NCI-H2196 (cell line): ENCODE results near the gene SERPINA10.
"Not testable (repeated sequence)": the region's sequence is repeated elsewhere in the genome, so short reads cannot be mapped to it uniquely, and the experiment has no call there.

Experiments used
- DNase-seq: peaks from one replicate; lab custom pipeline; 2025; ENCODE audit not compliant: unreplicated experiment; lab: John Stamatoyannopoulos, UW

Gene SERPINA10

DNA sequence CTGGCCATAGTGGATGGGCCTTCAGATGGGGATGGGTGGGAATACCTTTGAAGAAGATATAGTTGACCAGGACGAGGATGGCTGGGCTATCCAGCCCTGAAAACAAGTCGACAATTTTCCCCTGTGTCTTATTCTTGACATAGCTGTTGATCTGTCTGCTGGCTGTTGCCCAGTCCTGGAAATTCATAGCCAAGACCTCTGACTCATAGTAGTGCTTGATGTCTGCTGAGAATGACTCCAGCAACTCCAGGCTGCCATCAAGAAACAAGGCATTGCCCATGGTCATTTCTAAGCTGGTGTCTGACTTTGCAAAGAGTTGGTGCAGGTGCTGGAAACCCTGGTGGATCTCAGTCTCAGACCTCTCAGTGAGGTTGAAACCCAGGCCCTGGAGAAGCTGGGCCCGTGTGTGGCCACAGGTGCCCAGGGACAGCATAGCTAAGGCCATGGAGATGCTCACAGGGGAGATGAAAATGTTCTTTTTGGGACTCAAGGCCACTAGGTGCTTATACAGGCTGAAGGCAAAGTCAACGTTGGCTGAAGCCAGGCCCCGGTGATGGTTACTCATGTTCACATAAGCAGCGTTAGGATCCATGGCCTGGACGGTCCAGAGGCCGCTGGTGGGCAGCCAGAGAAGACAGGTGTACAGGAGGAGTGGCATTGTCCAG is 21.1 kb upstream of the SERPINA10 start:
- DNase-seq = no peak

DNA sequence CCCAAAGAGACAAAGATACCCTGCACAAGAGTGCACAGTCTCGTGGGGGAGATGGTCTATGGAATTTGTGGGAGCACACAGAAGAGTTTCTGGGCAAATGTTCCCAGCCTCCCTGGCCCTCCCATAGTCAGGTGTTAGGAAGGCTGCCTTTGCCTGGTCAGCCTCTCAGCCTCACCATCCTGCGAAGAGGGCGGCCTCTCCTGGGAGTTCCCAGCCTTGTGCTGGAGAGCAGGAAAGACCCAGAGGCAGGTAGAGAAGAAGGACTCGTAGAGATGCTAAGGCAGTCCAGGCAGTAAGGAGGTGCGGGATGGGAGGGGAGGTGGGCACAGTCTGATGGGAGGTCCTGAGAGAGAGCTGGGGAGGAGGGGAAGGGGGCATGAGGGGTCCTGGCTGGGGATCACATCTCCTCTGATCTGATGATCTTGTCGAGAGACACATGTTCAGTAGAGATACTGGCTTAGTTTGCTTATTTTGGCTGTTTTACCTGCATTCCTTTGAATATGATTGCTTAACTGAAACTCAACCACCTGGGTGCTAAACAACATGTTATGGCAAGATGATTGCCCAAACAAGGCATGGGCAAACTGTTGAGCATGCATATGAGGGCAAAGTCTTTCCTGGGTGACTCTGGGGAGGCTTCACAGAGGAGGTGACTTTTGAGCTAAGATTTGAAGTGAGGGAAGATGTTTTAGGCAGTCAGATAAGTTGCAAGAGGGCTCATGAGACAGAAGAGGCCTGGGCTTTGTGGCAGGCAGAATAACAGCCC is 19.6 kb upstream of the SERPINA10 start:
- DNase-seq = no peak

DNA sequence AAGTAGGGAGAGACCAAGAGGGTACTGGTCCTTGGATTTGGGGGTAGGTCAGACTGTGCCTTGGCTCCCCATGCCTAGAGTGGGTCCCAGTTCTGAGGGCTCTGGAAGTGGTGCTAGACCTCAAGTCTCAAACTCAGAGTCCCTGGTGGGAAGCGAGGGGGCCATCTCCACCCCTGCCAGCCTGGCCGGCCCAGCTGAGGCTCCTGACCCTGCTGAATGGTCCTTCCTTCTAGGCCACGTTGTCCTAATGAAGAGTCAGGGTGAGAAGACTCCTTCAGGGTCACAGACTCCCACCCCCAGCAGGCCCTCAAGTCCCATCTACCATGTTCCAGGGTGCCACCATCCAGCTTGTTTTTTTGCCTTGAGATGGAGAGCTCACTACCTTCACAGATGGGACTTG is 17.2 kb upstream of the SERPINA10 start:
- DNase-seq = no peak

DNA sequence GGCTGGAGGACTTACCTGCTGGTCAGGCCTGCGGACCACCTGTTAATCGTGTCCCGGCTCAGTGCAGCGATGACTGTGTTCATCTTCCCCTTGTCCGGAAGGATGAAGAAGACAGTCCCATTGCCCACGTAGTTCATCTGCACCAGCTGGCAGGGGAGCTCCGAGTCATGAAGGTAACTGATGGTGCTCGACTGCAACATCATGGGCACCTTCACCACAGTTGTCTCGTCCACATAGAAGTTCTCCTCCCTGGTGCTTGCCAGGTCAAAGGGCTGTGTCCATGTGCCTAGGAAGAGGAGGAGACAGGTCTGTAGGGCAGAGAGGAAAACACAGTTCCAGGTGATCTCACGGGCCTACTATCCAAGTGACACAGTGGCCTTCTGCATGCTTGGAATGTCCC is 16.7 kb upstream of the SERPINA10 start:
- DNase-seq = no peak

DNA sequence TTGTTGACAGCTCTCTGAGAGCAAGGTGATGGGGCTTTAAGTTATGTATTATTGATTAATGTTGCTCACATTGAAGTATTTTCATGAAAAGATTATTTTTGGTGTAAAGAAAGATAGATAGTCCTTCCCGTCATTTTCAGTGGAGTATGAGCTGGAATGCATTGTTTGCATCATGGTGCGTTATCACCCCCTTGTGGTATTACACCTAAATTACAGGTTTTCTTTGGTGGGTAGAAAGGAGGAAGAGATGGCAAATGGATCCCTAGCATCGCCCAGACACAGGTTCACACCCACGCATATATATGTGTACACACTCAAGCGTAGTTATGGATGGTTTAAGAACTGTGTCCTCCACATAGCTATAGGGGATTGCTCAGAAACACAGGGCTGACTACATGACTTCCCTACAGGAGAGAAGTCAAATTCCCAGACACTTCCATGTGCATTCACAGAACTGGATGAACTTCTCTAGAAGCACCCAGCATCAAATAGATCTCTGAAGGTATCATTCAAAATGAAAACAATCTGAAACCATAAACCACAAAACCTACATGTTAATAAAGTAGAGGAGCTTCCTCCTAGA is 14.4 kb upstream of the SERPINA10 start:
- DNase-seq = no peak

DNA sequence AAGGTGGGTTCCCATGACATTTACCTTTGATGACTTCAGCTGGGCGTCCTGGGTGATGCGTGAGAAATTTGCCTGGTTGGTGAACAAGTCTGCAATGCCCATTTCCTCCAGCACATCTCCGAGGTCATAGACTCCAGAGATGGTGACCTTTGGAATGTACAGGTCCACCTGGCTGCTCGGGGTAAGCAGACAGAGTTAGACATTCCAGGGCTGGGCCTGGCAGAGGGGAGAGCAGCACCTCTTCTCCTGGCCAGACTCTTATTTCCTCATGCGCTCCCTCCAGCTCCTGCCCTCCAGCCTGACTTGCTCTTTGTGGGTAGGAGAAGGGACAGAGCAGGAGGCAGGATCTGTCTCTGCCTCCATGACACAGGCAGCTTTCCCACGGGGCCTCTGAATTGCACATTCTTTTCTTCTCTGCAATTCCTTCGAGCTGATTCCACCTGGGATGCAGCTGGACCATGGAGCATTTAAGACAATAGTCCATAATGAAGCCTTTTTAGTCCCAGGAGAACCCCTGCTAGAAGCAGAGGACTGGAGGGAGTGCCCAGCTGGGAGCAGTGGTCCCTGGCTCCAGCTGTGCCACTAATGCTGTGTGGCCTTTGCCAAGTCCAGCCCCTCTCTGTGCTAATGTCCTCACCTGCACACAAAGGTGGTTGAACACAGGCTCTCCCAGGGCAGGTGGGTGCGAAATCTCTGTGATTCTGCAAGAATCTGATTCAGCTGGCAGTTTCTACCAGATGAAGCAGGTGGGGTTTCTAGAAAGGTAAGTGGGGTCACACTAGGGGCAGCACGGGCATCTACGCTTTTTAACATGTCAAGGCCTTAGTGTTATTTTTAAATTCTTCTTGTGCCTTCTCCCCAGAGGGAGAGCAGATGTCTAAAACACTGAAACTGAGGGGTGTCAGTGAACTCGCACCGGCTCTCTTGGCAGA is 13.2 kb upstream of the SERPINA10 start:
- no peak for DNase-seq

DNA sequence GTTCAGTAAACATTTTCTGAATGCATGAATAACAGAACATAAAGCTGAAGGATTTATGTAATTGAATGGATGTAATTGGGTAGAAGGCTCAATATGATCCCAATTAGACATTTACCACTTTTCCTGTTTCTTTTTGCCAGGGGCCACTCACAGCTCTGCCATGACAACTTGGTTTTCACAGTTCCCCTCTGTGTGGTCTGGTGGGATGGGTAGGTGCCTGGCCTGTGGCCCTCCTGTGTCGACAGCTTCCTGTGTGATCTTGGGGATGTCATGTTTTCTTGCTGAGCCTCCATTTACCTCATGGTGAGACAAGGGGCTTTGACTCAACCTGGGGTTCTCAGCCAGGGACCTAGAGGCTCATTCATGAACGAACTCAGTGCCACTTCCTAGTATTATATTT is 12.6 kb upstream of the SERPINA10 start:
- DNase-seq = no peak

DNA sequence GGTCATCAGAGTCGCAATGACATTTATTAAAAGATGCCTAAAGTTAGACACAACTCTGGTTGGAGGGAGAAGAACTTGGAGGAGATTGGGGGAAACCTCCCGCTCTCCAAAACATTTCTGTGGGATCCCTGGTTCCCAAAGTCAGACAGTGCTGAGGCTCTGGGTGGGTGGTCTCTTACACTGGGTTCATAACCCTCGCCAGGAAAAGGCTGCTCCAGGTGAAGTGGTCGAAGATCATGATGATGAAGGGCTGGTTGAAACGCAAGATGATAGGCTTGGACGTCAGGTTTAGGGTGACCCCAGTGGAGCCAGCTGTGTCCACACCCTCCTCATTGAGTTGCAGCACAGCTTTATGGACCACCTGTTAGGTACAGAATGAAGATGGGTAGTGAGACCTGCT is 11.2 kb upstream of the SERPINA10 start:
- DNase-seq = no peak

DNA sequence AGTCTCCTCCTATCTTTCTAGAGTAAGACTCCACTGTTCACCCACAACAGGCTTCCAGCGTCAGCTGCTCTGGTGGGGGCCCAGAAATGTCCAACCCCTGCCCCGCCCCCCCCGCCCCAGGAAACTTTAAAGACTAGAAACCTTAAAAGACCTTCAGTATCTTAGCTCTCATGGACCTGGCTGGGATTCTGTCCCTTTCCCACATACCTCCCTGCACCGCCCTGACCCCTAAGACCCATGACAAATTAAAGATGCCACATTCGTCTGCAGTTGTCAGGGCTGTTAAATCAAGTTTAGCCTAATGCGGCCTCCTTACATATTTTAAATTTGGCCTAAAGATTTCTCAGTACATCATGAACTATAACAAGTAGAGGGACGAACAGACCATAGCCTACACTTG is 10.0 kb upstream of the SERPINA10 start:
- DNase-seq = no peak

DNA sequence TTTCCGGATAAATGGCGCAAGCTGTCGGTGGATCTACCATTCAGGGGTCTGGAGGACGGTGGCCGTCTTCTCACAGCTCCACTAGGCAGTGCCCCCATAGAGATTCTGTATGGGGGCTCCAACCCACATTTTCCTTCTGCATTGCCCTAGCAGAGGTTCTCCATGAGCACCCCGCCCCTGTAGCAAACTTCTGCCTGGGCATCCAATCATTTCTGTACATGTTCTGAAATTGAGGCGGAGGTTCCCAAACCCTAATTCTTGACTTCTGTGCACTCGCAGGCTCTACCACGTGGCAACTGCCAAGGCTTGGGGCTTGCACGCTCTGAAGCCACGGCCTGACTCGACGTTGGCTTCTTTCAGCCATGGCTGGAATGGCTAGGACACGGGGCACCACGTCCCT is 5.1 kb upstream of the SERPINA10 start:
- DNase-seq = no peak

DNA sequence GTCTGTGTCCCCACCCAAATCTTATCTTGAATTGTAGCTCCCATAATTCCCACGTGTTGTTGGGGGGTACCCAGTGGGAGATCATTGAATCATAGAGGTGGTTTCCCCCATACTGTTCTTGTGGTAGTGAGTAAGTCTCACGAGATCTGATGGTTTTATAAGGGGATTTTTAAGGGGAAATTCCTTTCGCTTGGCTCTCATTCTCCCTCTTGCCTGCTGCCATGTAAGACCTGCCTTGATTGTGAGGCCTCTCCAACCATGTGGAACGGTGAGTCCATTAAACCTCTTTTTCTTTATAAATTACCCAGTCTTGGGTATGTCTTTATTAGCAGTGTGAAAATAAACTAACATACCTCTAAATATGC is 3.1 kb upstream of the SERPINA10 start:
- DNase-seq = not testable (repeated sequence)

DNA sequence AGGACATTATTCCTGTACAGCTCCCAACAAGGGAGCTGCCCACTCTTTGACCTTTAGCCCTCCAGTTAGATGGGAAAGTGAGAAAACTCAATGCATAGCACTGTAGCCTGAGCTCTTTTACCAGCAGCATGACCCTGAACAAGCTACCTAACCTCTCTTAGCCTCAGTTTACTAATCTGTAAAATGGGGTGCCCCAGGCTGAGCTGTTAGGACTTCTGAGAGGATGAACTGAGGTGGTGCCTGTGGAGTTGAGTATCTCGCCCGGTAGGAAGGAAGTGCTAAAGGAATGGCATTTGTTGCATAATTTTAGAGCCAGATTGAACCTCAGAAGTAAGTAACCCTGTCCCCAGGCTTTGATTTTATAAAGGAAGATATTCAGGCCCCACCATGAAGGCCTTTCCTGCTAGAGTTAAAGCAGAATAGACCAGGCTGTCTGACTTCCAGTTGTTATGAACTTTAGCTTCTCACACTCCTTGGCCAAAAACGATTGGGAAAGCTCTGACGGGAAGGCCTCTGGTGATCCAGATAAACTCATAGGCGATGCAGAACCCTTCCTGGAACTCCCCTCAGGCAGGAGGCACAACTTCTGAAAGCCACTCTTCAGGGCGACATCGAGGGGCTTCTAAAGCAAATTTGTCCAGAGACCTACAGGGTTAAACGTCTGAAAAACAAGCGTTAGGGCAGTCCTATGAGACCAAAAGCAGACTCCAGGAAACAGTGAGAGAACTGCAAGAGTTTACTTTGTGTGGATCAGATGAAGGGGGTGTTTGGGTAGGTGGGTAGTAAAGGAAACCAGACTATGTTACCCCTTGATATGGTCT is 2.5 kb upstream of the SERPINA10 start:
- DNase-seq = no peak

DNA sequence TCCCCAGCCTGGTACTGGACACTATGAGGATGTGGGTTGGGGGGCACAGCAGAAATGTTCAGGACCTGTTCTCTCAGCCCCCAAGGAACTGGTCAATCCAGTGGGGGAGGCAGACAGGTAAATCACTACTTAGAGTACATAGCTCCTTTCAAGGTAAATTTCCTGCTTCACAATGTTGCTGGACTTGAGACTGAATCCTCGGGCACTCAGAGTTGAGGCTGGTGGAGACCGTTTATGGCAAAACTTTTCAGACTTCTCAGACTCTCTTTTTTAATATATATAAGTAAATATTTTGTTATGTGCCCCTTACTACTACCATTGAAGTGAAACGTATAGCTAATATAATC is 483 bp upstream of the SERPINA10 start:
- no peak for DNase-seq

DNA sequence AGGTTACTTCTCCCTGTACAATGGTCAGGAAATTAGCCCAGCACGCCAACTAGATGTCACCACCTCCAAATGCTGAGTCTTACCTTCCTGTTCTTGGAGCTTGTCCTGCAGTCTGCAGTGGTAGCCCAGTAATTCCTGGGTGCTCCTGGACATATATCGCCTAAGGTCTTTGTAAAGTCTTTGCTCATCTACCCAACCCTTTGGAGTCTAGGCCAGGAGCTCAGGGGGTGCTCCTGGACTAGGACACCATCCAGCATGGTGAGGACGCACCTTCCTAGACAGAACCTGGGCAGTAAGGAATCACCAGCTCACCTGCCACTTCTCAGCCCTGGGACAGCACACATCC is 569 bp downstream of the SERPINA10 start:
- DNase-seq = no peak

DNA sequence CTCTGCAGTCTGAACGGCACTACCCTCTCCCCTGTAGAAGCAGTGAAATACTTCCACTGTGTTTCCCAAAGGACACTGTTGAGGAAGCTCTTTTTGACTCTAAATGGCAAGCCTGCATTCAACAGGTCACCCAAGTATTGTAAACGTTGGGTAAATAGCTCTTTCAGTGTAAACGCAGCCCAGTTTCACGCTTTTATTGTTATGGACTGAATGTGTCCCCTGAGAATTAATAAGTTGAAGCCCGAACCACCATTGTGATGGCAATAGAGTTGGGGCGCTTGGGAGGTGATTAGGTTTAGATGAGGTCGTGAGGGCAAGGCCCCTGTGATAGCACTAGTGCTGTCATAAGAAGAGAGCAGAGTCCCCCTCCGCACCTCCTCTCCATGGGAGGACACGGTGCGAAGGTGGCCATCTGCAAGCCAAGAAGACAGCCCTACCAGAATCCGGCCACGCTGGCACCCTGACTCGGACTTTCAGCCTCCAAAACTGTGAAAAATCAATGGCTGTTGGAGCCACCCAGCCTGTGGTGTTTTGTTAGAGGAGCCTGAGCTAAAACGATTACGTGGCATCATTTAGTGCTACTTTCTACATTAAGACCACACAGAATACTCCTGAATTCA is 1.1 kb downstream of the SERPINA10 start:
- DNase-seq = no peak

DNA sequence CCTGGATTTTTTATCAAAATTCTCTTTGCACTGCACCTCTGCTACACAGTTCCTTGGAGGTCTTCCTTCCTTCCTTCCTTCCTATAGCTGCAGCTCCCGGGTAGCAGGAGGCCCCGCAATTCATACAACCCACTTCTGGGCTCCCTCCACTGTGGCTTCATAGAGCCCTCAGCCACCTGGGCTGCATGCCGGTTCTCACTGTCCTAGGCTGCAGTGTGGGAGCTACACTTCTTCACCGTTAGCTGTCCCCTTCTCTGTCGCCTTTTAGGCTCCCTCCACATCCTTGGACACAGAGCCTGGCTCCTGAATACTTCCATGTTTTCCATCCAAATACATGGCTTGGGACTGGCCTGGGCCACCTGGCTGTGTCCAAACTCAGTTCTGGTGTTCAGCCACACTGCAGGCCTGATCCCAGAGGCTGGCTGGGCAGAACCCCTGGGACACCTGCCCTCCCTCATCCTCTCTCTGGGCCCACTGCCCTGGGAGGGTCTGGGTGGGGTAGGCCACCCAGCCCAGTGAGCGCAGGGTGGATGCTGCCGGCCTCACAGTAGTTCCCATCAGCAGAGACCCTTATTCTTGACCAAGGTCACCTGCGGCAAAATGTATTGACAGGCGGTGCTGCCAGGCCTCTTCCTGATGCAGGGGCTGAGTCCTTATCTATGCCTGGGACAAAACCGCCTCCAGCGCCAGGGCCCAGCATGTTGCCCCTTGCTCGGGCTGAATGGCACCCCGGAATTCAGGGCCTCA is 1.7 kb downstream of the SERPINA10 start:
- no peak for DNase-seq

DNA sequence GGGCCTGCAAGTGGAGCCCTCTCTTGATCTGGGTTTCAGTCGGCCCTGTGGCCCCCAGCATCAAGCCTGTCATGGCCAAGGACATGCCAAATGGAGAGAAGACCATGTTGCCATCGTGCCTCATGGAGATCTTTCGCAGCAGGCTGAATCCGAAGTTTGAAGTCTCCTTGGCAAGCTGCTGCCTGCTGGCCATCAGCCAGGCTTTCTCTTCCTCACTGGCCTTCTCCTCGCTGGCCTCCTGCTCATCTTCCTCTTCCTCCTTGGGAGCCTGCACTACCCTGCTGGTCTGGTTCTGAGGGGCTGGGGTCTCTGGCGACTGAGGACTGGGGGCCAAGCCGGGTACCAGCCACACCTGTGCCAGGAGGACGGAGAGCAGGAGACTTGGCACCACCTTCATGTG is 2.9 kb downstream of the SERPINA10 start:
- DNase-seq = no peak

DNA sequence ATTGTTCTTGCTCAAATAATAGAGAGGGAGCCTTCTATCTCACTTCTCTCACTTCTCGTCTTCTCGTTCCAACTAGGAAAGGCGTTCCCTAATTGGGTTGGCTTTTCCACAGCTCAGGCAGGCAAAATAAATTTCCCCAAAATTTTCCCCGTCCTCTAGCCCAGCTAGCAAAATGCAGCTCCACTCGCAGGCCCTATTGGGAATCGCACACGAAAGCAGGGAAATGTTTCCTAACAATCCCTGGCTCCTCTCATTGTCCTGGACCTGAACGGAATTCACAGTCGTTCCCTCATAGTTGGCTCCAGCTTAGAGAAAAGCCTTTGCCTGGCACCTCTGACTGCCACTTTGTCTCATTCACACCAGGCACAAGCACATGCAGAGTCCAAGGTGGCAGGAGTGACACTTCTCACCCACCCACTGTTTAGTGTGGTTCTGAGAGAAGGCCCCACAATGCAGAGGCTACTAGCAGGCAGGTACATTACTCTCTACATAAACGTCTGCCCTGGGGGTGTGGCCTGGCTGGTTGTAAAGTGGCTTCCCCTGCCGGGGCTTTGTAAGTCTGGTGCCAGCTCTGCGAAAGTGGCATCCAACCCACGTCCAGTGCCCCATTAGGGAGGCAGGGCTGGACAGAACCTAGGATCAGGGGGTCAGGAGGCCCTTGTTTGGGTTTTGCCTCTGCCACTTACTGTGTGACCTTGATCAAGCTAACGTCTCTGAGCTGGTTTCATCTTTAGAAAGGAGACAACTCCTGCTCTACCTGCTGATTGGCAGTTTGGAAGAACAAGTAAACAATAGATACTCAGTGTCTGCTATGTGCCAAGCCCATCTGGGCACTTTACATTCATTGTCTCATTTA is 4.2 kb downstream of the SERPINA10 start:
- DNase-seq = no peak

DNA sequence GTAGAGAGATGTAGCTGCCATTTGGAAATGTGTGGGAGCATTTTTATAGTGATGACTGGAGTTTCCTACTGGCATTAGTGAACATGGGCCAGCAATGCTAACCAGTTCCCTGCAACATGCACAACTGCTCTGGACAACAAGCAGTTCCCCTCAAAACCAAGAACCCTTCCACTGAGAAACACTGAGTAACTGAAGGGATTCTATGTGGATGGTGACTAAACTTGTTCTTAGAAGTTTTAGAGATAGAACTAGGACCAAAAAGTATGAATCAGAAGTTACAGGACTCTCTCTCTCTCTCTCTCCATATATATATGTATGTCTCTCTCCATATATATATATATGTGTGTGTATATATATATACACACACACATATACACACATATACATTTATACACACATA is 7.9 kb downstream of the SERPINA10 start:
- no peak for DNase-seq
